Measurements from ENCODE around the gene DSTYK. TPM values are rescaled to one million over a fixed set of nuclear protein-coding genes. Genes with fewer than 3 reads are reported as not detected.
"Not testable (repeated sequence)": the region's sequence is repeated elsewhere in the genome, so short reads cannot be mapped to it uniquely, and the experiment has no call there.

Gene DSTYK
- total and polyA plus RNA-seq, 7 experiments from 2014 or later: 6.4 to 18.5 (median 11.8) TPM

DNA sequence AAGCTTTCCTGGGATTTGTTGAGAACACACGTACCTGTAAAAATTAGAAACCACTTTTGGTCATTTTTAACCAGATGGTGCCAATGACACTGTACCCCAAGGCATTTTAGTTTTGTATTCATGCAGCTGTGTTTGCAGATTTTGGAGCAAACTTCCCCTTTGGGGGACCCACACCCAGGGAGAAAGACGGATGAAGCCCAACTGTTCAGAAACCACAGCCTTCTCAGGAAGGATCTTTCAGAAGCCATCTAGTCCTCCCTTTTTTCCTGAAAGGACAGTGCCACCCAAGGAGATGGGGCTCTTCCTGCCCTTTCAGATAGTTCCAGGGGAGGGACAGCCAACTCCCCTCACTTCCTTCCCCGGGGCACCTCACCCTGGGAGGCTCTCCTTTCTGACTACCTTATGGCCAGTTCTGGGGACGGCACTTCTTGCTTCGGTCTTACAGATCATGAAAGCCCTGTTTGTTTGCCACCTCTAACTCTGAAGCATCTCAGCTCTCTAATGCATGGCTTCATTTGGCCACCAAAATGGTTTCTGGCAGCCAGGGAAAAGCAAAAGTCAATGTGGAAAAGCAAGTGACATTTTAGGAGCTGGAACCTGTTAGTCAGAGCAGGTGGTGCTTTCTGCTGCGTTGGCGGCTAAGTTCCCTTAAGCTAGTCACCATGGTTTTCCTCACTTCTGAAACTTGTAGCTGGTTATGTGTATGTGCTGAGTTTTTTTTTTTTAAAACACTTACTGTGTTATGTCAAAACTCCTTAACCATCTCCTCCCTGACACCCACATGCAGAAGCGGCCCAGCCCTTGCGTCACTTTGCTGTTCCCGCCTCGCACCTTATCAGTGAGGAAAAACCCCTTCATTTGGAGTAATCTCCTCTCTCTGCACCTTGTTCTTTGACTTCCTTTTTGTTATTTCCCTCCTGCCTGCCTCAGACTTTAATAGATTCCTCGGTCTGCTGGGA lies 26.3 kb upstream of the DSTYK start:
- peak overlapping the region in 2 of 9 donors; percentile 0 to 74 for H3K27ac Mint-ChIP-seq
- POLR2A ChIA-PET: interaction anchor here (1.1 kb wide), 1 partner anchor 9 kb away, joined by 3 read pairs; no protein-coding TSS in a partner anchor
- CTCF ChIA-PET: interaction anchor here (0.7 to 2.3 kb wide), 3 partner anchors 8 to 22 kb away, joined by 3 to 9 read pairs (median 4); no protein-coding TSS in a partner anchor

GRCh38 chr1:205236951-205237475 lies 25.5 kb upstream of the DSTYK start:
- H3K4me1 ChIP-seq (ENCODE audit: control insufficient read depth in 2 of 2, insufficient read depth in 2 of 2, low read length in 2 of 2): no peaks in the 10 kb centered on the region
- ChIA-PET POLR2A (interaction anchor here (1.1 kb wide), 1 partner anchor 10 kb away, joined by 3 read pairs; no protein-coding TSS in a partner anchor), CTCF (interaction anchor here (0.7 to 1.5 kb wide), 2 partner anchors 7 to 23 kb away, joined by 3 to 4 read pairs; no protein-coding TSS in a partner anchor)
- no peaks in the 10 kb centered on the region for H3K9me3 Mint-ChIP-seq
- H3K36me3 Mint-ChIP-seq: peaks cover 0 to 5% (median 0%) of the 10 kb centered on the region in 5 donors
- DNase-seq (no peak), ATAC-seq (no peak)
- H3K4me3 Mint-ChIP-seq: peak overlapping the region in 1 of 10 donors; percentile 44
- H3K27ac ChIP-seq (ENCODE audit: low read depth, low read length): no peak overlapping the region
- H3K4me3 ChIP-seq (ENCODE audit: low read length): no peak overlapping the region
- intact Hi-C loops (cut with micrococcal nuclease): no loop called here
- no peaks in the 10 kb centered on the region for H3K9me3 ChIP-seq (ENCODE audit: control insufficient read depth in 2 of 3, low read length in 3 of 3)
- H3K27me3 Mint-ChIP-seq: peaks cover 0 to 9% (median 0%) of the 10 kb centered on the region in 5 donors
- peaks cover 3 to 31% (median 12%) of the 10 kb centered on the region in 7 donors for H3K4me1 Mint-ChIP-seq
- no peaks in the 10 kb centered on the region for H3K36me3 ChIP-seq (ENCODE audit: control insufficient read depth in 2 of 3, insufficient read depth in 3 of 3, low read length in 3 of 3)
- peak overlapping the region in 1 of 9 donors; percentile 74 for H3K27ac Mint-ChIP-seq
- no peaks in the 10 kb centered on the region for H3K27me3 ChIP-seq (ENCODE audit: control insufficient read depth in 2 of 2, insufficient read depth in 2 of 2, low read length in 2 of 2)

More for the DNA sequence above, 26.3 kb upstream of the DSTYK start:
- Mint-ChIP-seq H3K4me1 (peaks cover 3 to 25% (median 12%) of the 10 kb centered on the region in 7 donors), H3K4me3 (peak overlapping the region in 2 of 10 donors; percentile 4 to 24), H3K27me3 (peaks cover 0 to 9% (median 0%) of the 10 kb centered on the region in 5 donors), H3K9me3 (no peaks in the 10 kb centered on the region), H3K36me3 (peaks cover 0 to 11% (median 0%) of the 10 kb centered on the region in 5 donors)
- Histone ChIP-seq H3K27me3 (ENCODE audit: control insufficient read depth in 2 of 2, insufficient read depth in 2 of 2, low read length in 2 of 2) (no peaks in the 10 kb centered on the region), H3K4me1 (ENCODE audit: control insufficient read depth in 2 of 2, insufficient read depth in 2 of 2, low read length in 2 of 2) (no peaks in the 10 kb centered on the region), H3K4me3 (ENCODE audit: low read length) (no peak overlapping the region), H3K27ac (ENCODE audit: low read depth, low read length) (no peak overlapping the region), H3K9me3 (ENCODE audit: control insufficient read depth in 2 of 3, low read length in 3 of 3) (no peaks in the 10 kb centered on the region), H3K36me3 (ENCODE audit: control insufficient read depth in 2 of 3, insufficient read depth in 3 of 3, low read length in 3 of 3) (no peaks in the 10 kb centered on the region)
- ATAC-seq (peak; percentile 41), DNase-seq (peak in 1 of 9 donors; percentile 62)
- intact Hi-C loops (cut with micrococcal nuclease): no loop called here

DNA sequence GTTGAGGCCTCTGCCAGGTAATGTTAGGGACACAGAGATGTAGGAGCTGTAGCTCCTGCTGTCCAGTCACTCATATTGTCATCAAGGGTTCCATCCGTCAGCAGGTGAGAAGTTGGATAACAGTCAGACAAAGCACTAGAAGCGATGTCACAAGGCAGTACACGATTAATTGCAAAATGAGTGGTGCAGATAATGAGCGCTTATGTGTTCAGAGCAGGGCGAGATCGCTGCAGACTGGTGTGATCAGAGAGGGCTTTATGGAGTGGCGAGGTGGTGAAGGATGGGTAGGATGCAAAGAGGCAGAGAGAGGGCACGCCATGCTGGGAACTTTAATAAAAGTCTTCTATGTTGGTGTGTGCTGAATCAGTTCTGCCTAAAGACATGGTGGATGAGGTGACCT lies 25.0 kb upstream of the DSTYK start:
- Mint-ChIP-seq H3K4me1 (peaks cover 3 to 35% (median 12%) of the 10 kb centered on the region in 7 donors), H3K4me3 (no peak overlapping the region), H3K27ac (peak overlapping the region in 1 of 9 donors; percentile 48), H3K27me3 (peaks cover 0 to 9% (median 0%) of the 10 kb centered on the region in 5 donors), H3K9me3 (no peaks in the 10 kb centered on the region), H3K36me3 (peaks cover 0 to 5% (median 0%) of the 10 kb centered on the region in 5 donors)
- H3K4me3 ChIP-seq (ENCODE audit: low read length): no peak overlapping the region
- H3K27me3 ChIP-seq (ENCODE audit: control insufficient read depth in 2 of 2, insufficient read depth in 2 of 2, low read length in 2 of 2): no peaks in the 10 kb centered on the region
- no peak for DNase-seq
- CTCF ChIA-PET: no interaction called here
- no peak overlapping the region for H3K27ac ChIP-seq (ENCODE audit: low read depth, low read length)
- no peaks in the 10 kb centered on the region for H3K9me3 ChIP-seq (ENCODE audit: control insufficient read depth in 2 of 3, low read length in 3 of 3)
- H3K36me3 ChIP-seq (ENCODE audit: control insufficient read depth in 2 of 3, insufficient read depth in 3 of 3, low read length in 3 of 3): no peaks in the 10 kb centered on the region
- no peak for ATAC-seq
- no peaks in the 10 kb centered on the region for H3K4me1 ChIP-seq (ENCODE audit: control insufficient read depth in 2 of 2, insufficient read depth in 2 of 2, low read length in 2 of 2)
- intact Hi-C loops (cut with micrococcal nuclease): no loop called here
- POLR2A ChIA-PET: no interaction called here

DNA sequence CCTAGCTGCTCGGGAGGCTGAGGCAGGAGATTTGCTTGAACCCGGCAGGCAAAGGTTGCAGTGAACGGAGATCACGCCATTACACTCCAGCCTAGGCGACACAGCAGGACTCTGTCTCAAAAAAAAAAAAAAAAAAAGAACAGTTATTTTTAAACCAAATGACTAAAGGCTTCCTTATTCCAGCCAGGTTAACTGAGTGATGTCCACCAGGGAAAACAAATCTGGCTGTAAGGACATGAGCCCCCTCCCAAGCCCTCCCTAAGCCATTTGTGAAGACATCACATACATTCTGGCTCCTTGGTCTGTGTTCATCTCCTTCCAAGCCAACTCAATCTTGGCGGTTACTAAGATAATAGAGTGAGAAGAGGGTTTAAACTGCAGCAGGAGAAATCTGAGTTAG lies 24.4 kb upstream of the DSTYK start:
- Histone ChIP-seq H3K4me3 (ENCODE audit: low read length) (no peak overlapping the region), H3K36me3 (ENCODE audit: control insufficient read depth in 2 of 3, insufficient read depth in 3 of 3, low read length in 3 of 3) (no peaks in the 10 kb centered on the region), H3K27ac (ENCODE audit: low read depth, low read length) (no peak overlapping the region), H3K9me3 (ENCODE audit: control insufficient read depth in 2 of 3, low read length in 3 of 3) (no peaks in the 10 kb centered on the region), H3K4me1 (ENCODE audit: control insufficient read depth in 2 of 2, insufficient read depth in 2 of 2, low read length in 2 of 2) (no peaks in the 10 kb centered on the region), H3K27me3 (ENCODE audit: control insufficient read depth in 2 of 2, insufficient read depth in 2 of 2, low read length in 2 of 2) (no peaks in the 10 kb centered on the region)
- POLR2A ChIA-PET: no interaction called here
- ATAC-seq (no peak), DNase-seq (no peak)
- peaks cover 0 to 9% (median 0%) of the 10 kb centered on the region in 5 donors for H3K27me3 Mint-ChIP-seq
- H3K4me1 Mint-ChIP-seq: peaks cover 3 to 39% (median 12%) of the 10 kb centered on the region in 7 donors
- CTCF ChIA-PET: interaction anchor here (0.7 kb wide), 1 partner anchor 163 kb away, joined by 3 read pairs; no protein-coding TSS in a partner anchor
- no peak overlapping the region for H3K27ac Mint-ChIP-seq
- no peak overlapping the region for H3K4me3 Mint-ChIP-seq
- intact Hi-C loops (cut with micrococcal nuclease): no loop called here
- no peaks in the 10 kb centered on the region for H3K36me3 Mint-ChIP-seq
- H3K9me3 Mint-ChIP-seq: no peaks in the 10 kb centered on the region

DNA sequence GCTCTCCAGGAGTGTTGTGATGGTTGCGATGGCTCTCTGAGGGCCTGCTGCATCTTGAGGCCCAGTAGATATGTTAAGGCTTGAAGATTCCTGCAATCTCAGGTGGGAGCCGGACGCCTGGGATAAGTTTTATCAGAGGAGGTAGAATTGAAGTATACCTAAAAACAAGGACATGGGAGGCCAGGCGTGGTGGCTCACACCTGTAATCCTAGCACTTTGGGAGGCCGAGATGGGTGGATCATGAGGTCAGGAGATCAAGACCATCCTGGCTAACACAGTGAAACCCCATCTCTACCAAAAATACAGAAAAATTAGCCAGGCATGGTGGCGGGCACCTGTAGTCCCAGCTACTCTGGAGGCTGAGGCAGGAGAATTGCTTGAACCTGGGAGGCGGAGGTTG lies 22.5 kb upstream of the DSTYK start:
- H3K4me1 Mint-ChIP-seq: peaks cover 5 to 57% (median 23%) of the 10 kb centered on the region in 7 donors
- H3K9me3 ChIP-seq (ENCODE audit: control insufficient read depth in 2 of 3, low read length in 3 of 3); H3K9me3 Mint-ChIP-seq; H3K36me3 Mint-ChIP-seq; H3K27me3 Mint-ChIP-seq; H3K27ac Mint-ChIP-seq; H3K4me3 Mint-ChIP-seq; ATAC-seq; H3K27ac ChIP-seq (ENCODE audit: low read depth, low read length); H3K4me3 ChIP-seq (ENCODE audit: low read length); intact Hi-C loops (cut with micrococcal nuclease); H3K36me3 ChIP-seq (ENCODE audit: control insufficient read depth in 2 of 3, insufficient read depth in 3 of 3, low read length in 3 of 3); DNase-seq; H3K4me1 ChIP-seq (ENCODE audit: control insufficient read depth in 2 of 2, insufficient read depth in 2 of 2, low read length in 2 of 2); H3K27me3 ChIP-seq (ENCODE audit: control insufficient read depth in 2 of 2, insufficient read depth in 2 of 2, low read length in 2 of 2): not testable (repeated sequence)
- POLR2A ChIA-PET: interaction anchor here (0.6 kb wide), 1 partner anchor 120 kb away, joined by 3 read pairs; no protein-coding TSS in a partner anchor
- CTCF ChIA-PET: interaction anchor here (0.6 kb wide), 1 partner anchor 477 kb away, joined by 3 read pairs; no protein-coding TSS in a partner anchor

GRCh38 chr1:205232945-205233397 lies 21.5 kb upstream of the DSTYK start:
- no peak overlapping the region for H3K4me3 ChIP-seq (ENCODE audit: low read length)
- ChIA-PET CTCF (interaction anchor here (0.8 kb wide), 1 partner anchor 21 kb away, joined by 3 read pairs; no protein-coding TSS in a partner anchor), POLR2A (no interaction called here)
- H3K9me3 ChIP-seq (ENCODE audit: control insufficient read depth in 2 of 3, low read length in 3 of 3): no peaks in the 10 kb centered on the region
- intact Hi-C loops (cut with micrococcal nuclease): no loop called here
- ATAC-seq (no peak), DNase-seq (no peak)
- no peak overlapping the region for H3K27ac ChIP-seq (ENCODE audit: low read depth, low read length)
- no peaks in the 10 kb centered on the region for H3K36me3 Mint-ChIP-seq
- H3K4me1 ChIP-seq (ENCODE audit: control insufficient read depth in 2 of 2, insufficient read depth in 2 of 2, low read length in 2 of 2): peaks cover 9 to 10% of the 10 kb centered on the region in 2 donors
- H3K27me3 ChIP-seq (ENCODE audit: control insufficient read depth in 2 of 2, insufficient read depth in 2 of 2, low read length in 2 of 2): no peaks in the 10 kb centered on the region
- H3K4me1 Mint-ChIP-seq: peaks cover 10 to 59% (median 21%) of the 10 kb centered on the region in 7 donors
- peaks cover 0 to 5% (median 3%) of the 10 kb centered on the region in 5 donors for H3K27me3 Mint-ChIP-seq
- H3K9me3 Mint-ChIP-seq: no peaks in the 10 kb centered on the region
- H3K36me3 ChIP-seq (ENCODE audit: control insufficient read depth in 2 of 3, insufficient read depth in 3 of 3, low read length in 3 of 3): no peaks in the 10 kb centered on the region
- peak overlapping the region in 1 of 9 donors; percentile 11 for H3K27ac Mint-ChIP-seq
- H3K4me3 Mint-ChIP-seq: peak overlapping the region in 1 of 10 donors; percentile 28

Measured in naive thymus-derived CD4-positive, alpha-beta T cell (primary cell).